Measurements from ENCODE around the gene DLG5.

GRCh38 chr10:77964811-77965210 is 38.3 kb upstream of the DLG5 start:
- TF ChIP-seq CTCF (IDR thresholded peaks at IDR 0.05; ENCODE audit: low read depth, low read length) = no peak
- TF ChIP-seq EZH2phosphoT487 (IDR thresholded peaks at IDR 0.05; ENCODE audit: low read depth) = no peak

Data from OCI-LY3 (cell line).